NCI-H510A treated with DMSO at 0.1 percent for 48 hours (cell line): ENCODE data around the gene FMN1.
"Not testable (repeated sequence)": the region's sequence is repeated elsewhere in the genome, so short reads cannot be mapped to it uniquely, and the experiment has no call there.

Experiments used
- DNase-seq: peaks from one replicate; lab custom pipeline; 2025; lab: John Stamatoyannopoulos, UW

The FMN1 gene

DNA sequence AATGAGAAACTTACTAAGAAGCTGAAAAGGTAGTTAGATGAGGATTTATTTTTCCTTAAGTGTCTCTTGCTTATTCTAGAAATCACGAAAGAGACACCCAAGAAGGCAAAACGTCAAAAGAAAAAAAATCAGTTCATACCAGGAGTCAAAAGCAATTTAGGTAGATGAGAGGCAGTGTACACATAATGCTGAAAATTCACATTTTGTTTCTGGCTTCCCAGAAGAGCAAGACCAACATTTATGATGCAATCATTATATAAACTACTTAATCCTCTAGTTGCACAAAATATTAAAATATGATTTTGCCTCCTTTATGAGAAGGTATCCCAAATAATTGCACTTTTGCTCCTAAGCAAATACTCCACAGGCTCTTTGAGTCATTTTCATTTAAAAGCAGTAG lies 228.0 kb downstream of the FMN1 start:
- no peak for DNase-seq

DNA sequence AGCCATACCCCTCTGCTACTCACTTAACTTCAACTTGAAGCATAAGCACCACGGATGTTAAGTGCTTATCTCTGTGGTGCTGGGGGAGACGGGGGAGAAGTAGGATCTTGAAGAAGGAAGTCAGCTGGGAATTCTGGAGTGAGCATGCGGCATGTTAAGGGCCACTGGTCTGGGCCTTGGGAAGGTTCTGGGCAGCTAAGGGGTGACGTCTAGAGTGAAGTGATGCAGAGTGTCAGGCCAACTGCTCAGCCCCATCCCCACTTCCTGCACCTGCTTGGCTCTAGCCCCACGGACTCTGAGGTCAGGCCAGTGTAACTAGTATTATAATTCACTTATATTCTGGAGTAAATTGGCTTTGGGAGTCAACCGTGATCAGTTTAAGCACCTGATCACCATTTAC lies 228.6 kb downstream of the FMN1 start:
- DNase-seq: no peak

DNA sequence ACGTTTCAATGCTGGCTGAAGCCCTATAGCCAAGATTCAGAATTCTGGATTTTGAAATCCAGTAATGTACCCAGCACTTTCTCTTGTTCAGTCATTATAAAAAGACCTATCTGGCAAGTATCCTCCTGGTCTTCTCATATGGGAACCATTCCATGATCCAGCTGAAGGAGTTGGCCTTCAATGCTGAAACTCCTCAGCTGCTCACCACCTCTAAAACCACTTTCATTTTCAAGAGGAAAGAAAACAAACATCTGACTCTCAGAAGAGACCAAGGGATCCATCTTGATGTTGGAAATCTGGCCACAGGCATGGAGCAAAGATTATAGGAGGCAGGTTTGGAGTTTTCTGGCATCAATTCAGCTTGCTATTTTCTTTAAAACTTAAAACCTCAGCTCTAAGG lies 235.4 kb downstream of the FMN1 start:
- peak; percentile 8 for DNase-seq

DNA sequence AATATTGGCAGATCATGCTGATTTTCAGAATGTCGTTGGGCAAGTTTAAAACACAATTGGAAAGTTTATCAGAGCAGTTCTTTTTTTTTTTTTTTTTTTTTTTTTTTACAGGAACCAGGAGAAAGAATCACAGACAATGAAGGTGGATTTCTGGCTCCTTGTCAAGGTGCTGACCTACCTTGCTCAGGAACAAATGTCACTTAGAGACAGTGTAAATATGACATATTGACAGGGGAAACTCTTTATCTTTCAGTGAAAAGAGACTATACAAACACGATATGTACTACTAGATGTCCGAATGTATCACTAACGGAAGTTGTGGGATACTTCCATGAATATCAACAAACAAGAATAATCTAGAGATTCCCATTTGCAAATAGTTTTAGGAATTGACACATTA lies 237.3 kb downstream of the FMN1 start:
- DNase-seq: no peak

DNA sequence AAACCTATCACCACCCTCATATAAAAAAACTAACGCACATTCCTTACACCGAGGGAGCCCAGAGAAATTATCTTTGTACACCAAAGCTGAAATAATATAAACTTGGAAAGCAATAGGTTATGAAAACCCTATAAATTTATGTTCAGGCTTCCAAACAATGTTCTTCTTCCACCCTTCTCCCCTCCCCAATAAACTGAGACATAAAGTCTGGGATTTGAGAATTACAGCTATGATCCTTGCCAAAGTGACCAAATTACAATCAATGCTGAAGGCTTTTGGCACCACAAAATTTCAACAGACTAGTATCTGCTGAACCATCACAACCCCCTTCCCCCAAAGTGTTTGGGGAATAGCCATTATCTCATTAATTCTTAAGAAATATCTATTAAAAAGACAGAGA lies 237.8 kb downstream of the FMN1 start:
- no peak for DNase-seq

DNA sequence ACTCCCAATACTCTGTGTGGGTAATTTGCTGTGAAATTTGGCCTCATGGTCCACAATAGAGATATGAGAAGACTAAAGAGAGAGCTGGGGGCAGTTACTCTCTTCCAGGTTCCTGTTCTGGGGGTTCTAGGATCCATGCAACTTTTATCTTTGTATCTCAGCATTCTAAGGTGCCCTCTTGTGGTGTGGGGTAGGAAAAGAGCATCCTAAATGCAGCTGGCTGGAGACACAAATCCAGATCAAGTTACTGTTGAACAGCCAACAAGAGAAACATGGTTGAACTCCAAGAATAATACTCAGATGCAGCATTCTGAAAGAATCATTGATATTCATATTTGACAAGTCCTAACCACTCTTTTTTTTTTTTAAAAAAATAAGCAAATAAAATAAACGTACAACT lies 238.5 kb downstream of the FMN1 start:
- peak; percentile 9 for DNase-seq

DNA sequence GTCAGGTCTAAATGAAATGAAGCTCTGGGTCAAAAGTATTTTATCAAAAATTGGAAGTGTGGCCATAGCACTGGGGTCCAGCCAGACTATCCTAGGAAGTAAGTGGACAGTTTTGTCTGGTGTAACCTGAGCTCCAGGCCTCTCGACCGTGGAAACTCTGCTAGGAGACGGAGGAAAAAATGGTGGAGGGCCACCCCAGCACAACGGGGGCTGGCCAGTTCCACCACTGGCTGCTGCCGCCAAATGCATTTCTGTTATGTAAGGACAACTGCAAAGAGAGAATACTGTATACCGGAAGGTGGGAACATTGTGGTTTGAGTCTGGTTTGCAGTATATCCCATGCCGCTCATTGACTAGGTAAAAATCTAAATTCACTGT lies 241.0 kb downstream of the FMN1 start:
- no peak for DNase-seq

DNA sequence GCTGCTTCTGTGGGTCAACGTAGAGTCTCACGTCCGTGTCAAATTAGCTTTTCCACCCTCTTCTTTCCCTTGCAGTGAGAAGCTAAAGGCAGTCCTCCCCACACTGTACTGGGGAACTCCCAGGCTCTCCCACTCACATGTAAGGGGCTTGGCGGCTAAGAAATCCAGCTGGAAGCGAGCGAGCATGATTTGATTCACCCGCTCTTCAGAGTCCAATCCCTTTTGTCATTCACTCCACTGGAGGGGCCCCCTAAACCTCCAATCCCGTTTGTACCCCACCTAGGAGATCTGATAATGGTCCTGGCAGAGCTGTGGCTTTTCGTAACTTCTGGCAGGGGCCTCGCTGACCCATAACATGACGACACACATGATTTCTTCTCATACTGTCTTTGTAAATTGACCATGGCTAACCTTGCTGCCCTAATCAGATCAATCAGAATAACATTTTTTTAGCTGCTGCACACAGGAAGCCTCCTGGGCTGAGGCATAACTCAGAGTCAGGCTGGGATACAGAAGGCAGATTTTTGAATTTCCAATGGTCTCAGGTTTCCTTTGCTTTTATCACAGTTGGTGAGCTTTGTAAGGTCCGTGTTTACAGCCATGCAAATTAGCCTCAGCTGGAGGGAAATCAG lies 241.5 kb downstream of the FMN1 start:
- no peak for DNase-seq

DNA sequence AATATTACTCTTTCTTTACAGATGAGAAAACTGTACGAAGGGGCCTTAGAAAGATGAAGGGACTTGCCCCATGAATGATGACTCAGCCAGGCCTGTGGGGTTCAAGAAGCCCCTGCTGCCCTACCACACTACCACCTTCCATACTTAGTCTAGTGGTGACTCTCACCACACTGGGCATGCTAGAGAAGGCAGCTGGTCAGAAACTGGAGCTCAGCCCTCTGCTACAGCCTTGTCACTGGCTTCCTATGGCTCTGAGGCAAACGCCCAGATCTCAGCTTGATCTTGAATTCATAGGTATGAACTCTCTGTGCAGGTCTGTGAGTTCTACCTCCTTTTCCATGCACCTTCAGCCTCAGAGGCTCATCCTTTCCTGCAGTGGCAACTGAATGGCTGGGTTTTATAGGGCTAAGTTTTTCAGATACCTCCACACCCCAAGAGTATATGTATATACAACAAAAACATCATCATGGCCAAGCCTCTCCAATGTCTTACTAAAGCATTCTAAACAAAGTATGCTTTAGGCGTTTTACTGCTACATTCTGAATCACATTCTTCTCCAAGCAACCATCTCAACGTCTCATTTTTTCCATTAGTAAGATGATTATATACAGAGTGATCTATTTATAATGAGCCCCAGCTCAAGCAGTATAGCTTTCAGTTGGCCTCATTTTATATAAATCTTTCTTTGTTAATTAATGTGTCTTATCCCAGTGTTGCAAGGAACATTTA lies 242.6 kb downstream of the FMN1 start:
- no peak for DNase-seq

DNA sequence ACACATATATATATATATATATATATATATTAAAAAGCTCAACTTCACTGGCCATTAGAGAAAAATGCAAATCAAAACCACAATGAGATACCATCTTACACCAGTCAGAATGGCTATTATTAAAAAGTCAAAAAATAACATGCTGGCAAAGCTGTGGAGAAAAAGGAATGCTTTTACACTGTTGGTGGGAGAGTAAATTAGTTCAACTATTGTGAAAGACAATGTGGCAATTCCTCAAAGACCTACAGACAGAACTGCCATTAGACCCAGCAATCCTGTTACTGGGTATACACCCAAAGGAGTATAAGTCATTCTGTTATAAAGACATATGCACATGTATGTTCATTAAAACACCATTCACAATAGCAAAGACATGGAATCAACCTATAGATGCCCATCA lies 244.5 kb downstream of the FMN1 start:
- not testable (repeated sequence) for DNase-seq

DNA sequence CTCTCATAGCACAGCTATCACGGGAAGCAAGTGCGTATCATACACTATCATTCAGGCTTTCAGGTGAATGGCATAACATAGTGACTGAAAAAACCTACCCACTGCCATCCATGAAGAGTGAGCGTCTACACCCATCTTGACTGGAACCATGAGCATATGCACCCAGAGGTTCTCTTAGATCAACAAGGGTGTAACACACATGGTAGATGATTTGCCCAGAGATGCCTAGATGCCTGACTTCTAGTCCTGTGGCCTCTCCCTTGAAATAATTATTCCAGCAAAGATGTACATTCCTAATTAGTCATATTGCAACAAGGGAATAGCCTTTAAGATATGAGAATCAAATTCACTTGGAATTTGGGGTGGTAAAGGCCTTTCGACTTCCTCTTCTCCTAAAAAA lies 248.3 kb downstream of the FMN1 start:
- no peak for DNase-seq

DNA sequence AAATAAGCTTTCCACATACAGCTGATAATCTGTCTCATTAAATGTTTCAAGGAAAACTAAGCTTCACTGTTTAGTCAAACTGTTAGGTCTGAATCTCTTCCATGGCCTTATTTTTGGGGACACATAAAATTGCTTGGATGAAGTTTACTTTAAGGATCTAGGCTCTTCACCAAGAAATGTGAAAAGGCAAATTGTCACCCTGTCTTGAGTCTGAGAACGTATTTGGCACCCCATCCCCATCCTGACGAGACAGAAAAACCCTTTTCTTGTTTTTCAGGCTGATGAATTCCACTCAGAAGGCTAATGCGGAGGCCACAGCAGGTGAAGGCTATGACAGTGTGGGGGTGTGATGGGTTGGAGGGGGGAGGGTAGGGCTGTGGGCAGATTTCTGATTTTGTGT lies 250.1 kb downstream of the FMN1 start:
- no peak for DNase-seq

DNA sequence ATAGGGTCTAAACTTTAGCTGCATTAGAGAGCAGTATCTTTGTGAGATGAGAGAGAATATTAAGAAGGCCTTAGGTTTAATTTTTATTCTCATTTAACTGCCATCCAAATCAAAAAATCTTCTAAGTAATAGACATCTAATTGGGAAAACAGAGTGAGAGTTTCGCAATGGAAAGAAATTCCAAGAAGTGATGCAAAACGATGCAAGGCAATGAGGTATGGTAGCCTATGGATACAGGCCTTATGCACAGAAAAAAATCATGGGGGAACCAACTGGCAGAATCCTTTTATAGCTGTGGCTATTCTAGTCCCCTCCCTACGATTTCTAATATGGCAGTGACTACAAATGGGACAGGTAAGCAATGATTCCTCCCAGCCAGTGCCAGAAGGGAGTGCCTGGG lies 250.8 kb downstream of the FMN1 start:
- DNase-seq: no peak

DNA sequence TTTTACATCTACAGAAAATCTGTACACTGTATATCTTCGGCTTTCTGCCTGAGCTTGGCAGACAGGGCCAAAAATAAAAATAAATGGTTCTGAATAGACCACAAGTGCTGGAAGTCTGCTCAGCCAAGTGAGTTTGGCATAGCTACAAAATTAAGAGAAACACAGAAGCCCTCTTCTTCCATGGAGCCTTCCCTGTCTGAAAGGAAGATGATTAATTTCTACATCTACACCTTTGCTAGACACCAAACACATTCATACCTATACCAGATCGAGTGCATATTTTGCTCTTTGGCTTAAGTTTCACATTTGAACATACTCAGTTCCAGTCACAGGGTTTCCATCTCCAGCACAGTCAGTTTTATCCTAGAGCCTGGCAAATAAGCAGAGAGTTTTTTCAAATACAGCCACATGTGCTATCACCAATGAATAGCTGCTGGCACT lies 252.1 kb downstream of the FMN1 start:
- DNase-seq: no peak

DNA sequence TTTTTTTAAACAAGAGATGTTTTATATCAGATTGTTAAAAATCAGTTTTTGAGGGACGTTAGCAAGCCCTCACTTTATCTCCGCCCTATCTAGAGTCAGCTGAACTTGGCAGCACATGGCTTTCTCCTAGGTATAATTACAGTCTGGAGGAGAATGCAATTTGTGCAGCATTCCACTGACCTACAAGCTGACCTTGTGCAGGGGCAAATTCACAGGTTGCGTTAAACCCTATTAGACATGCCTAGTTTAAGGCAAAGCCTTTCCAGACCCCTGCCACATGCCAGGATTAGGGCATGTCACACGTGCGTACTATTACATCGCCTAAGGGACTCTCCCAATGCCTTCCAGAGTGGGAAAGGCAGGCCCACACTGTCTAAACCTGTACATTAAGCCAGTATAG lies 252.7 kb downstream of the FMN1 start:
- DNase-seq: no peak

DNA sequence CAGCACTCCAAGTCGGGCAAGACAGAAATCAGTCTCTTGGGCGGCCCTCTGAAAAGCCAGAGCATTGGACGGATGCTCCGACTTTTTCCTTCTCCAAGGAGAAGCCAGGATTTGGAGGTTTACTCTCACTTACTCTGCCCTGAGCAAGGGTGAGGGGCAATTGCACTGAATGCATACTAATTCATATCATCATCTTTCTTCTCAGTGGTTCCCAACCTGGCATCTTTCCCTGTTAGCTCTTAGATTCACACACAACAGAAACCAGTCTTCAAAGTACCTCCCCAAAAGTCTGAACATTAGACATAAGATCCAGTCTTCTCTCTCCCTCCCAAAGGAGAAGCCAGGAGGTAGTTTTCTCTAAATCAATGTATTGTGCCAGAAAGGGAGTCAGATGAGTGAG lies 257.5 kb downstream of the FMN1 start:
- no peak for DNase-seq

DNA sequence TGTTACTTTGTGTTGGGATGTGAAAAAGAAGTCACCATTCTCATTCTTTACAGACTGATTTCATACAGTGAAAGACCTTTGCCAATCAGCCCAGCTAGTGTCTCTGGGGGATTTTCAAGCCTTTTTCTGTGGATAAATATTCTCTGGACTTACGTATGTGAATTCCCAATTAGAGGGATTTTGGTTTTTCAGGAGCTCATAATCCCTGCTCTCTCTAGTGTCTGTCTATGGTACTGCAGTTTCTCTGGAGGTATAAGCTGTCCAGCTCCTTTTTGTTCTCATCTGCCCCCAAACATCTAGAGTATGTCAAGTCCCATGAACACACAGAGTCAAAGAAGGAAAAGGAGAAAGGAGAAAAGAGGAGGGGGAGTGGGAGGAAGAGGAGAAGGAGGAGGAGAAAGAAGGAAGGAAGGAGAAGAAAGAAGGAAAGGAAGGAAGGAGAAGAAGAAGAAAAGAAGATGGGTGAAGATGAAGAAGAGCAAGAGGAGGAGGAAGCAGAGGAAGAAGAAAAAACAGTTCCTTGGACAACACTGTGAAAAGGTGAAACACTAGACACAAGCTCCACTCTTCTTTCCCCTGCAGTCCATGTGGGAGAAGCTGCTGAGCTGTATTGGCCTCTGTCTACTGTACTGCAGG lies 258.1 kb downstream of the FMN1 start:
- DNase-seq: no peak

DNA sequence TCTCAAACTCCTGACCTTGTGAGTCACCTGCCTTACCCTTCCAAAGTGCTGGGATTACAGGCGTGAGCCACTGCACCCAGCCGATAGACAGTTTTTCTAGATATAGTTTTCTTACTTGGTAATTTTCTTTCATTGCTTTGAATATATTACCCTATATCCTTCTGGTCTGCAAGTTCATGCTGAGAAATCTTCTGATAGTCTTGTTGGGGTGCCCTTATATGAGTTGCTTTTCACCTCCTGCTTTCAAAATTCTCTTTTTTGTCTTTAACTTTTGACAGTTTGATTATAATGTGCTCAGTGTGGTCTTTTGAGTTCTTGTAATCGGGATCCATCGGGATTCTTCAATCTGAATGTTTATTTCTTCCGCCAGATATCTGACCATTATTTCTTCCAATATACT lies 259.4 kb downstream of the FMN1 start:
- no peak for DNase-seq

DNA sequence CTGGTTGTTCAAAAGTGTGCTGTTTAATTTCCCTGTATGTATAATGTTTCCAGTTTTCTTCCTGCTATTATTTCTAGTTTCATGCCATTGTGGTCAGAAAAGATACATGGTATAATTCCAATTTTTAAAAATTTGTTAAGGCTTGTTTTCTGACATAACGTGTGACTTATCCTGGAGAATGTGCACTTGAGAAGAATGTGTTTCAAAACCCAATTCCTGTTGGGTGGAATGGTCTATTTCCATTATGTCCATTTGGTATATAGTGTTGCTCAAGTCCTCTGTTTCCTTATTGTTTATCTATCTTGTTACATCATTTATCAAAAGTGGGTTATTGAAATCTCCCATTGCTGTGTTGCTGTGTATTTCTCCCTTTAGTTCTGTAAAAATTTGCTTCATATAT lies 261.3 kb downstream of the FMN1 start:
- DNase-seq: no peak

DNA sequence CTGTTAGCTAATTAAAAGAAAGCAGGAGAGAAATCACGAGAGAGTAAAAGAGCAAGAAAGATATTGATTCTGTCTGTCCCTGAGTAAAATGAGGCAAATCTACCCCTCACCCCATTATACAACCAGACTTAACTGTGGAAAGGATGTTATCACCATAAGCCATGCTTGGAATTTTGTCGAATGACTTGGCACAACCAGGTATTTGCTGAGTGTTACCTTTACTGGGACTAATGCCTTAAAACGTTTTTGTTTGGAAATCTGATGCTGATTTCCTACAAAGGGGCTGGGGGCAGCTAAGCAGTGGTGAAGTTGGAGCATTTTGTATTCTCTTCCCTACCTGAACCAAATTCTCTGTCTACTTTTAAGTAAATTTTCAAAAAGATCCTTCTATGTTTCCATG lies 265.6 kb downstream of the FMN1 start:
- no peak for DNase-seq

DNA sequence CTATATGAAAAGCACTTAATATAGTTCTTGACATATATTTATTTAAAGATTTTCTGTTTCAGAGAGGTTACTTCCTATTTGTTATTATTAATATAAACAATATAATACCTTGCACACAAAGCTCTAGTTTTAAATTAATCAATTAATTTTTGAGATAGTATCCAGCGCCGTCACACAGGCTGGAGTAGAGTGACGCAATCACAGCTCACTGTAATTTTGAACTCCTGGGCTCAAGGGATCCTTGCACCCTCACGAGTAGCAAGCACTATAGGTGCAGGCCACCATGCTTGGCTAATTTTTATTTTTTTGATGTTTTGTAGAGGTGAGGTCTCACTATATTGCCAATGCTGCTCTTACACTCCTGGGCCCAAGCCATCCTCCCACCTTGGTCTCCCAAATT lies 267.4 kb downstream of the FMN1 start:
- DNase-seq: no peak

DNA sequence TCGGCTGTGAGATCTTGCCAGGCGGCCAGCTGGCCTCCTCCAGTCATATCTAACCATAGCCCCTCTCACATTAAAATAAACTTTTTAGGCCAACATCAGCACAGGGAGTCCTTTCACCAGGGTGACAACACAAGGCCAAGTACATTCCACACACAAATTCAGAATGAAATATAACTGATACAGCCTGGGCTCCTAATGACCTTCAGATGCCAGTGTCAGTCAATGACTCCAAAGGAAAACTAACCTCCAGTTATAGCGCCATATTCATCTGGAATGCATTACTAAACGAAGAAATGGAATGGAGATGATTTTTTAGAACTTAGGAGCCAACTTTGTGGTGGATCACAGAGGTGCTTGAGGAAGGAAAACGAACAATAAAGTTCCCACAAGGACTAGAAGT lies 271.3 kb downstream of the FMN1 start:
- DNase-seq: no peak

DNA sequence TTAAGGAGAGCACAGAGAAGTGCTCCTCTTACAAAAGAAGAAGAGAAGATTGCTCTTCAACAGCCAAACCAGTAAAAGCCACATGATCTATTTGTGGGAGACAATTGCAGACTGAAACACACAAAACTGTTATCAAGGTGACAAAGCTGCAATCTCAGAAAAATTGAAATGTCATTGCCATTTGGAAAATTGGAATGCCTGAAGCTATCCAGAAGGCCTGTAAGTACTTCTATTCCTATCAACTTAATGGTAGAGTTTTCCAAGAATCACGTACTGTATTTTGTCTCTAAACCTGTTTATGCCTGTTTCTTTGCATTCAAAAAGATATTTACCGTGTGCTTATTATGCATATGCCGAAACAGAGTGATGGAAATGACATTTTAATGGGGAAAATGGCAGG lies 272.0 kb downstream of the FMN1 start:
- no peak for DNase-seq
